GM13977 (cell line): Measurements from ENCODE around the gene ZBTB45.
A peak's percentile ranks its signal among the peaks of the same experiment; 100 is the strongest.

ENCODE experiments used
- DNase-seq: peaks from one replicate; pipeline ENCODE4 v3.0.0; 2012; ENCODE audit warnings: low spot score
- CTCF ChIP-seq: IDR thresholded peaks from 2 replicates; pipeline ENCODE4 v1.5.1; 2012; ENCODE audit warnings: mild to moderate bottlenecking, control low read depth; ENCODE audit not compliant: insufficient read depth; ENCODE audit errors: extremely low read depth, missing control alignments
- in situ Hi-C: fragments of 300-500 bp; cut with MboI; formaldehyde crosslinking; loops from one replicate; pipeline ENCODE4 v1.12.0; 2022; ENCODE audit warnings: low sequenced_read_pairs, low pct_unique_long_range_greater_than_20kb, mixed read lengths, inconsistent platforms; ENCODE audit not compliant: unreplicated experiment

Gene ZBTB45

GRCh38 chr19:58519355-58520256 lies at the start of gene ZBTB45:
ZBTB45 (minus strand) TSS chr19:58519810; CDS start chr19:58517673, 2,137 bp downstream.
- TF ChIP-seq CTCF: peak; percentile 88
- in situ Hi-C loops: no loop called here
- DNase-seq: peak; percentile 91

- in situ Hi-C loops: no loop called here
- no peak for DNase-seq
- no peak for TF ChIP-seq CTCF
These were observed 49.0 kb upstream of the ZBTB45 start for GRCh38 chr19:58568453-58569130.

- no peak for TF ChIP-seq CTCF
- in situ Hi-C loops: no loop called here
- DNase-seq: no peak
These were observed 47.4 kb upstream of the ZBTB45 start for GRCh38 chr19:58566989-58567388.

- no peak for TF ChIP-seq CTCF
- in situ Hi-C loops: no loop called here
- no peak for DNase-seq
These were observed 44.2 kb upstream of the ZBTB45 start for GRCh38 chr19:58563823-58564222.

- in situ Hi-C loops: no loop called here
- TF ChIP-seq CTCF: no peak
- peak; percentile 70 for DNase-seq
These were observed 43.5 kb upstream of the ZBTB45 start for GRCh38 chr19:58563034-58563573.

GRCh38 chr19:58562122-58563033 lies 42.8 kb upstream of the ZBTB45 start:
- no peak for TF ChIP-seq CTCF
- DNase-seq: peak; percentile 55
- in situ Hi-C loops: no loop called here
